GM23248 (cell line): ENCODE measurements around the gene ARHGAP33. TPM values are rescaled to one million over a fixed set of nuclear protein-coding genes. Genes with fewer than 3 reads are reported as not detected.

Source experiments
- DNase-seq: peaks from one replicate; pipeline ENCODE4 v3.0.0-alpha.2; 2015
- H2AFZ ChIP-seq: fragments of 200-600 bp; sonication (generic); 2 replicates; pipeline ENCODE4 v1.6.1; 2016; ENCODE audit warnings: antibody characterized with exemption
- H3F3A ChIP-seq: fragments of 200-600 bp; sonication (generic); 2 replicates; pipeline ENCODE4 v1.6.1; 2016; ENCODE audit warnings: mild to moderate bottlenecking, antibody characterized with exemption, mixed run types; ENCODE audit not compliant: insufficient read depth
- H3K27ac ChIP-seq: fragments of 200-600 bp; sonication (generic); 2 replicates; pipeline ENCODE4 v1.5.1; 2016; ENCODE audit warnings: mild to moderate bottlenecking
- H3K27me3 ChIP-seq: fragments of 200-600 bp; sonication (generic); replicated peaks from 2 replicates; pipeline ENCODE4 v1.6.1; 2016; ENCODE audit warnings: mild to moderate bottlenecking; ENCODE audit not compliant: insufficient read depth
- H3K36me3 ChIP-seq: fragments of 200-600 bp; sonication (generic); 2 replicates; pipeline ENCODE4 v1.6.1; 2016; ENCODE audit warnings: low read depth, mild to moderate bottlenecking
- H3K4me1 ChIP-seq: fragments of 200-600 bp; sonication (generic); 2 replicates; pipeline ENCODE4 v1.6.1; 2016; ENCODE audit warnings: mild to moderate bottlenecking; ENCODE audit not compliant: insufficient read depth
- H3K4me2 ChIP-seq: fragments of 200-600 bp; sonication (generic); one replicate; pipeline ENCODE4 v1.6.1; 2016; ENCODE audit warnings: mild to moderate bottlenecking; ENCODE audit not compliant: unreplicated experiment
- H3K4me3 ChIP-seq: fragments of 200-600 bp; sonication (generic); 2 replicates; pipeline ENCODE4 v1.5.1; 2016; ENCODE audit warnings: mild to moderate bottlenecking
- H3K79me2 ChIP-seq: fragments of 200-600 bp; sonication (generic); 2 replicates; pipeline ENCODE4 v1.6.1; 2016; ENCODE audit warnings: mild to moderate bottlenecking; ENCODE audit not compliant: insufficient read depth
- H3K9ac ChIP-seq: fragments of 200-600 bp; sonication (generic); 2 replicates; pipeline ENCODE4 v1.6.1; 2016; ENCODE audit warnings: mild to moderate bottlenecking
- H3K9me2 ChIP-seq: fragments of 200-600 bp; sonication (generic); 2 replicates; pipeline ENCODE4 v1.6.1; 2016; ENCODE audit warnings: mixed run types, mild to moderate bottlenecking, moderate library complexity; ENCODE audit not compliant: insufficient read depth
- H3K9me3 ChIP-seq: fragments of 200-600 bp; sonication (generic); one replicate; pipeline ENCODE4 v1.6.1; 2017; ENCODE audit warnings: low read depth
- H4K20me1 ChIP-seq: fragments of 200-600 bp; sonication (generic); 2 replicates; pipeline ENCODE4 v1.6.0; 2016; ENCODE audit not compliant: insufficient read depth
- EZH2 ChIP-seq: fragments of 200-600 bp; sonication (generic); IDR thresholded peaks from 2 replicates; pipeline ENCODE4 v1.6.1; 2018; ENCODE audit warnings: antibody characterized with exemption, mild to moderate bottlenecking; ENCODE audit not compliant: insufficient read depth, poor library complexity, severe bottlenecking
- EZH2phosphoT487 ChIP-seq: fragments of 200-600 bp; sonication (generic); IDR thresholded peaks from 2 replicates; pipeline ENCODE4 v1.6.1; 2018; ENCODE audit warnings: antibody characterized with exemption, moderate library complexity, mild to moderate bottlenecking, low read depth; ENCODE audit not compliant: insufficient read depth
- WGBS, 2 experiments: methylation state at CpG; one replicate each; pipeline ENCODE4 v1.1.6; 2015 to 2017; ENCODE audit warnings: low lambda C conversion rate in 2 of 2, low coverage in 1 of 2; ENCODE audit errors: missing lambda C conversion rate in 2 of 2; 5-methylcytosine and 5-hydroxymethylcytosine counted together
- in situ Hi-C: fragments of 300-500 bp; cut with MboI; formaldehyde crosslinking; loops from 2 replicates; pipeline ENCODE4 v1.15.0; 2020
- polyA plus RNA-seq: library from polyadenylated mRNA; unstranded; fragments of >200 nt; fragmentation: Nextera tagmentation; extraction: Ambion mirVana; gene quantifications from 2 replicates; pipeline ENCODE4 v1.2.1, GENCODE V29; 2016
- total RNA-seq: library from RNA; depleted of rRNA; stranded (reverse); fragments of >200 nt; shearing (Covaris generic); gene quantifications from 2 replicates; pipeline ENCODE4 v1.2.3, GENCODE V29; 2014

The ARHGAP33 gene
- total and polyA plus RNA-seq, 2 experiments from 2014 or later, result 1.9 to 24.9 TPM

- Histone ChIP-seq H3K27ac (peak within 1 kb of the TSS; percentile 100), H3K27me3 (no peaks in the 10 kb centered on the region), H2AFZ (peak within 1 kb of the TSS; percentile 92), H3K4me1 (peaks cover 21% of the 10 kb centered on the region; the same call in 1 of the 2 replicates), H3K79me2 (peaks cover 54% of the 10 kb centered on the region), H3K9me2 (no peaks in the 10 kb centered on the region), H4K20me1 (no peaks in the 10 kb centered on the region), H3K9me3 (no peaks in the 10 kb centered on the region), H3K9ac (peak within 1 kb of the TSS; percentile 100), H3K36me3 (no peaks in the 10 kb centered on the region), H3F3A (no peaks in the 10 kb centered on the region), H3K4me2 (peak within 1 kb of the TSS; percentile 92), H3K4me3 (peak within 1 kb of the TSS; percentile 98)
- no peak for TF ChIP-seq EZH2phosphoT487
- TF ChIP-seq EZH2, result no peak
- 0 to 2% methylated on average over 40 of the region's 40 CpGs for WGBS, 2 experiments
- in situ Hi-C loops, result no loop called here
- peak; percentile 100 for DNase-seq
Measured at GRCh38 chr19:35745328-35746086, 29.9 kb upstream of the ARHGAP33 start, which contains the start of the genes PSENEN and U2AF1L4. Gene PSENEN (plus strand): TSS chr19:35745651. CDS start chr19:35745931, 280 bp downstream. Gene U2AF1L4 (minus strand): TSS chr19:35745418. CDS start chr19:35745391, 27 bp downstream.

- no peaks in the 10 kb centered on the region for H3K36me3 ChIP-seq
- peaks cover 59% of the 10 kb centered on the region for H3K79me2 ChIP-seq
- no peaks in the 10 kb centered on the region for H3K9me2 ChIP-seq
- peaks cover 21% of the 10 kb centered on the region; the same call in 1 of the 2 replicates for H3K4me1 ChIP-seq
- H3K9ac ChIP-seq, result peak overlapping the region; percentile 100
- DNase-seq, result peak; percentile 21
- H4K20me1 ChIP-seq, result no peaks in the 10 kb centered on the region
- H3K27me3 ChIP-seq, result no peaks in the 10 kb centered on the region
- no peaks in the 10 kb centered on the region for H3F3A ChIP-seq
- H3K4me3 ChIP-seq, result peak overlapping the region; percentile 98
- no peaks in the 10 kb centered on the region for H3K9me3 ChIP-seq
- TF ChIP-seq EZH2phosphoT487, result no peak
- no peak for TF ChIP-seq EZH2
- in situ Hi-C loops, result no loop called here
- peak overlapping the region; percentile 85 for H3K4me2 ChIP-seq
- WGBS, 2 experiments, result 15 to 18% methylated on average over 4 of the region's 4 CpGs
- H3K27ac ChIP-seq, result peak overlapping the region; percentile 100
- peak overlapping the region; percentile 73; the same call in 1 of the 2 replicates for H2AFZ ChIP-seq
Measured at GRCh38 chr19:35746087-35746462, 29.3 kb upstream of the ARHGAP33 start.

DNA sequence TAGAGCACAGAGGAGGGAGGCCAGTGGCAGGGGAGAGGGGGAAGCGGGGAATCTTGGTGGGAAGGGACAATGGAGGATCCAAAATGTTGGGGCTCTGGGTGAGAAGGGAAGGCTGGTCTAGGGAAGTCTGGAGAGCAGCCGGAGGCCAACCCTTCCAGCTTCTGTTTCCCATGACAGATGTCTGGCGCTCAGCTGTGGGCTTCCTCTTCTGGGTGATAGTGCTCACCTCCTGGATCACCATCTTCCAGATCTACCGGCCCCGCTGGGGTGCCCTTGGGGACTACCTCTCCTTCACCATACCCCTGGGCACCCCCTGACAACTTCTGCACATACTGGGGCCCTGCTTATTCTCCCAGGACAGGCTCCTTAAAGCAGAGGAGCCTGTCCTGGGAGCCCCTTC is 28.8 kb upstream of the ARHGAP33 start:
- no peak for DNase-seq
- Histone ChIP-seq H3K79me2 (peaks cover 59% of the 10 kb centered on the region), H4K20me1 (no peaks in the 10 kb centered on the region), H3K4me3 (peak overlapping the region; percentile 98), H3F3A (no peaks in the 10 kb centered on the region), H3K9ac (peak overlapping the region; percentile 100), H3K4me1 (peaks cover 21% of the 10 kb centered on the region; the same call in 1 of the 2 replicates), H3K4me2 (peak overlapping the region; percentile 85), H3K27ac (0 out of 2 replicates have a peak overlapping the region, but pooled peaks have one; percentile 100), H3K36me3 (no peaks in the 10 kb centered on the region), H3K27me3 (no peaks in the 10 kb centered on the region), H3K9me3 (no peaks in the 10 kb centered on the region), H3K9me2 (no peaks in the 10 kb centered on the region), H2AFZ (no peak overlapping the region)
- TF ChIP-seq EZH2 (no peak), EZH2phosphoT487 (no peak)
- WGBS, 2 experiments, result 75 to 76% methylated on average over 5 of the region's 5 CpGs
- in situ Hi-C loops, result no loop called here

DNA sequence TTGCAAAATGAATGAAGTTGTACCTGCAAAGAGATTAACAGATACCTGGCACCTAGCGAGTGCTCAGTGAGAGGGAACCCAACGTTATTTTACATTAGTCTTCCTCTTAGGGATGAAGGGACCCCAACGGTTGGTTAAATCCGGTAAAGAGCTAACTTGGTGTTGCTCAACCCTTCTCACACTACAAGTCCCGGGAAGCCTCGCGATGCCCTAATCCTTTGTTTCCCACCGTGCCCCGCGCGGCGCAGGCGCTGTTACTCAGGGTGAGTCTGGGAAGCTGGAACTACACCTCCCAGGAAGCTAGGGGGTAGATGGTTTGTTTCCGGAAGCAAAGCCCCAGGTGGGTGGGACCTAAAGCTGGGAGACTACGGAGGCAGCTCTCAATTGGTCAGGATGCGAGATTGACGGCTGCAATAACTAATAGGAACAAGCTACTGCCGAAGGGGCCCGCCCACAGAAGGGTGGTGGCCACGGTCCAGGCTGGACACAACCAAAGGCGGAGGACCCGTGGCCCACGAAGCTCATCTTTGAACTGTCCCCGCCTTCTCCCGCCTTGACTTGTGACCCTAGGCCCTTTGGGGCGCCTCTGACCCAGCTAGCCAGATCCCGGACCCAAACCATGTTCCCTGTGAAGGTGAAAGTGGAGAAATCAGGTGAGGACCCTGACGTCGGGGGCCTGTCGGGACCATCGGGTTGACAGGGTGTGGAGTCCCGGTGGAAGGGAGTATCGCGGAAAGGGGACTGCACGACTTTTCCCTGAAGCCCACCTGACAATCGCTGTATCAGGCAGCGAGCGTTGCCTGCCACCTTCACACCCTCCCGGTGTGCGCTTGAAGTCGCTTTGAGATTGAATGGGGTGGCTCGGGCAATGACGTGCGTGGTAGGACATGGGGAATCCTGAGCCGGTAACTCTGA is 27.0 kb upstream of the ARHGAP33 start, which contains the start of gene LIN37:
Gene LIN37, plus strand, starts transcription at position 471 of the 915 bp plus-strand sequence. Its CDS starts 149 bp downstream, at position 620.
- in situ Hi-C loops, result no loop called here
- peaks cover 21% of the 10 kb centered on the region; the same call in 1 of the 2 replicates for H3K4me1 ChIP-seq
- peak within 1 kb of the TSS; percentile 99 for H3K4me2 ChIP-seq
- H3K9me2 ChIP-seq, result no peaks in the 10 kb centered on the region
- H3K9ac ChIP-seq, result peak within 1 kb of the TSS; percentile 92
- peaks cover 59% of the 10 kb centered on the region for H3K79me2 ChIP-seq
- no peak for TF ChIP-seq EZH2
- no peak for TF ChIP-seq EZH2phosphoT487
- no peaks in the 10 kb centered on the region for H3K9me3 ChIP-seq
- 1 to 2% methylated on average over 45 of the region's 45 CpGs for WGBS, 2 experiments
- H3K4me3 ChIP-seq, result peak within 1 kb of the TSS; percentile 99
- H2AFZ ChIP-seq, result peak within 1 kb of the TSS; percentile 90
- H3F3A ChIP-seq, result no peaks in the 10 kb centered on the region
- H3K27ac ChIP-seq, result peak within 1 kb of the TSS; percentile 49
- no peaks in the 10 kb centered on the region for H3K27me3 ChIP-seq
- H4K20me1 ChIP-seq, result no peaks in the 10 kb centered on the region
- H3K36me3 ChIP-seq, result no peaks in the 10 kb centered on the region
- DNase-seq, result peak; percentile 100
